Measurements from ENCODE around the gene TLCD5.

DNA sequence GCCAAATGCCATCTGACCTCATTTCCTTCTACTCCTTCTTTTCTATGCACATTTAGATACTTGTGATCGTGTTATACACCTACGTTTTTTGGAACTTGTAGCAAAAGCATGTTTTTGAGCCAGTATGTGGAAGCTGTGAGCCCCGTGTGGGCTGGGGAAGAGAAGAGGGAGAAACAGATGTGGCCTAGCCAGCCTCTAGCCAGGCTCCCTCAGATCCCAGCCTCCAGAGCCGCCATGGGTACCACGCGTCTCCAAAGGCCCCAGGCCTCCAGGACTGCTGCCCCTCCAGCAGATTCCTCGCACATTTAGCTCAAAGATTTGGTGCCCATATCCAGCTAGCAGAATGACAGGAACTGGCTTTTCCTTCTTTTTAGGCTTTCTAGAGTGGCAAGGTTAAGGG is 17.0 kb upstream of the TLCD5 start:
- TF ChIP-seq CTCF (IDR thresholded peaks at IDR 0.05), result no peak
- TF ChIP-seq POLR2A (IDR thresholded peaks at IDR 0.05), result no peak

All from lower leg skin (tissue), 3 donors.